Measurements from ENCODE around the gene TMEM163. TPM values are rescaled to one million over a fixed set of nuclear protein-coding genes. Genes with fewer than 3 reads are reported as not detected.

Gene TMEM163
- total RNA-seq, result 1.3 TPM in 1 of 2 replicates, not detected in the other

DNA sequence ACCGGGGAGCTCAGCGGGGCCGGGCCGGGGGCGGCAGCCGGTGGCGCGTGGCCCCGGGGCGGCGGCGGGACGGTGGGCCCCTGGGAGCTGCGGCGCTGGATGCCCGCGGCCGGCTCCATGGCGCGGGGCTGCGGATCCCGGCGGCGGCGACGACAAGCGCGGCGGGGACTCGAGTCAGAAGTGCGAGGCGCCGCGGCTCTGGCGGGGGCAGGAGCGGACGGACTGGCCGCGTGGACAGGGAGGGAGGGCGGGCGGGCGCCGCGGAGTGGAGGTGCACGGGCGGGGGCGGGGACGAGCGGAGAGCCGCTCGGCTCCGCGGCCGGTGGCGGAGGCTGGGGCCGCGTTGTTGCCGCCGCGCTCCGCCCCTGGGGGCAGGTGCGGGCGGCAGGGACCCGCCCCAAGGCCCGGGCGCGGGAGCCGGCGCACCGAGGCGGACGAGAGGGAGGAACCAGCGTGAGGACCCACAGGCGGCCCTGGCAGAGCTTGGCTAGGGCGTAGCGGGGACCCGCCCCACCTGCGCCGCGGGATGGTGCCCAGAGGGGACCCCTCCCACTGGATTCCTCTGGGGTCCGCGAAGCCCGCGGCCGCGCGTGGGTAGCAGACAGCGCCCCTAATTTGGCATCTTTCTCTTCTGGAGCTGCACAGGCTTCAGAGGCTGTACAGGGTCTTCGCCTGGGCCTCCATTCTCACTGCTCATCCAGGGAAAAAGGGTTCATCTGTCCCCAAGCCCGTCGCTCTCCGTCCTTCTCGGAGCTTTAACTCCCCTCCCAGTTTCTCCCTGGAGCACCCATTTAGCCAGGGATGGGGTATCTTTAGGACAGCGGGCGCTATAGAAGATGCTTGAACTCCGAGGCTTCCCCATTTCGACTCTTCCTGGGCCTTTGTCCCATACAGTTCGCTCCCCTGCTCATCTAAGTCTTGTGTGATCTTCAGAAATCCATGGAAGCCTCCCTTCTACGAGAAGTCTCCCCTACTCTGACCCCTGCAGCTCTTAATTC, at the start of gene TMEM163:
TMEM163 (minus strand) TSS at position 184 of the 998 bp plus-strand sequence.

Other genes with a start within 250 kb of the TMEM163 start
- not detected in 2 replicates for gene ACMSD, start 119.6 kb upstream of the TMEM163 start, total RNA-seq
- gene CCNT2, start 199.8 kb upstream of the TMEM163 start, total RNA-seq, result 10.8 and 12.6 TPM in 2 replicates